Prostate gland (tissue), 2 donors: ENCODE data around the gene SPOP. TPM values are rescaled to one million over a fixed set of nuclear protein-coding genes. Genes with fewer than 3 reads are reported as not detected.
"Not testable (repeated sequence)": the region's sequence is repeated elsewhere in the genome, so short reads cannot be mapped to it uniquely, and the experiment has no call there.

ENCODE experiments used
- DNase-seq: peaks from one replicate; pipeline ENCODE4 v3.0.0-alpha.2; 2019; ENCODE audit warnings: low spot score
- H3K27ac ChIP-seq, 2 donors: fragments of 200-600 bp; sonication (generic); 2 replicates each; pipeline ENCODE4 v1.5.1; 2017 to 2019
- H3K27me3 ChIP-seq: fragments of 200-600 bp; sonication (generic); replicated peaks from 2 replicates; pipeline ENCODE4 v1.5.1; 2019; ENCODE audit not compliant: insufficient read depth
- H3K36me3 ChIP-seq, 2 donors: fragments of 200-600 bp; sonication (generic); 1 replicate in 1 of 2; 2 replicates in 1 of 2; pipeline versions ENCODE4 v1.5.1 to v1.8.1; 2017 to 2019
- H3K4me1 ChIP-seq: fragments of 200-600 bp; sonication (generic); replicated peaks from 2 replicates; pipeline ENCODE4 v1.5.1; 2019
- H3K4me3 ChIP-seq, 2 donors: fragments of 200-600 bp; sonication (generic); 2 replicates each; pipeline ENCODE4 v1.5.1; 2017 to 2019
- H3K9me3 ChIP-seq: fragments of 200-600 bp; sonication (generic); 2 replicates; pipeline ENCODE4 v1.5.1; 2017
- CTCF ChIP-seq, 4 experiments: fragments of 200-600 bp in 2 of 4; fragments of 450-650 bp in 2 of 4; sonication (generic) in 2 of 4; IDR thresholded peaks; 1 replicate in 3 of 4; 2 replicates in 1 of 4; pipeline ENCODE4 v1.5.1; 2016 to 2019; ENCODE audit warnings: antibody characterized with exemption in 4 of 4, mild to moderate bottlenecking in 2 of 4, moderate library complexity in 2 of 4
- POLR2A ChIP-seq: fragments of 450-650 bp; IDR thresholded peaks from one replicate; pipeline ENCODE4 v1.6.1; 2016; ENCODE audit warnings: antibody characterized with exemption, mild to moderate bottlenecking
- POLR2AphosphoS5 ChIP-seq: sonication (generic); formaldehyde crosslinking; IDR thresholded peaks from one replicate; pipeline ENCODE4 v1.6.1; 2017; ENCODE audit warnings: antibody characterized with exemption
- WGBS: methylation state at CpG from one replicate; pipeline ENCODE4 v1.1.5; 2018; 5-methylcytosine and 5-hydroxymethylcytosine counted together
- intact Hi-C: fragments of 100-400 bp; cut with DNase I; formaldehyde crosslinking; loops from one replicate; pipeline ENCODE4 v1.14.2; 2022
- total RNA-seq, 2 donors: library from RNA; depleted of rRNA; stranded (reverse); fragments of >200 nt; gene quantifications; one replicate each; pipeline ENCODE4 v1.1.0, GENCODE V29; 2016

SPOP gene
- total RNA-seq, 2 donors from 2014 or later = 80.8 to 93.0 TPM

GRCh38 chr17:49674507-49674906 is 3.4 kb downstream of the SPOP start:
- Histone ChIP-seq H3K36me3 (no peaks in the 10 kb centered on the region), H3K27ac (no peak overlapping the region), H3K4me1 (peaks cover 11% of the 10 kb centered on the region), H3K27me3 (no peaks in the 10 kb centered on the region), H3K9me3 (no peaks in the 10 kb centered on the region), H3K4me3 (no peak overlapping the region)
- no peak for DNase-seq
- intact Hi-C loops = no loop called here
- no peak for TF ChIP-seq CTCF (IDR thresholded peaks at IDR 0.05)
- TF ChIP-seq POLR2A = no peak
- TF ChIP-seq POLR2AphosphoS5 = no peak

- H3K9me3 ChIP-seq, intact Hi-C loops, H3K4me3 ChIP-seq, H3K36me3 ChIP-seq, H3K27ac ChIP-seq, DNase-seq, H3K27me3 ChIP-seq: not testable (repeated sequence)
- peaks cover 11% of the 10 kb centered on the region for H3K4me1 ChIP-seq
- 88% methylated on average over 6 of the region's 6 CpGs for WGBS
Observed at GRCh38 chr17:49673679-49674078, 4.2 kb downstream of the SPOP start.

- H3K36me3 ChIP-seq = no peaks in the 10 kb centered on the region
- H3K4me3 ChIP-seq = no peak overlapping the region
- TF ChIP-seq POLR2AphosphoS5 (no peak), POLR2A (no peak), CTCF (IDR thresholded peaks at IDR 0.05) (no peak)
- no peak for DNase-seq
- H3K27ac ChIP-seq = peak overlapping the region; percentile 4 to 41
- intact Hi-C loops = no loop called here
- H3K4me1 ChIP-seq = peaks cover 2% of the 10 kb centered on the region
- H3K9me3 ChIP-seq = no peaks in the 10 kb centered on the region
- WGBS = 52% methylated on average over 4 of the region's 4 CpGs
- H3K27me3 ChIP-seq = no peaks in the 10 kb centered on the region
Observed at GRCh38 chr17:49670641-49671040, 7.3 kb downstream of the SPOP start.

- intact Hi-C loops = no loop called here
- no peak overlapping the region for H3K4me3 ChIP-seq
- 38% methylated on average over 1 of the region's 1 CpG for WGBS
Observed at GRCh38 chr17:49670002-49670401, 7.9 kb downstream of the SPOP start.

GRCh38 chr17:49667854-49668253 is 10.0 kb downstream of the SPOP start:
- no peak overlapping the region for H3K4me3 ChIP-seq
- no peaks in the 10 kb centered on the region for H3K36me3 ChIP-seq
- no peaks in the 10 kb centered on the region for H3K27me3 ChIP-seq
- TF ChIP-seq POLR2AphosphoS5 (no peak), CTCF (IDR thresholded peaks at IDR 0.05) (no peak), POLR2A (no peak)
- 82% methylated on average over 2 of the region's 2 CpGs for WGBS
- no peaks in the 10 kb centered on the region for H3K9me3 ChIP-seq
- no peaks in the 10 kb centered on the region for H3K4me1 ChIP-seq
- intact Hi-C loops = no loop called here
- DNase-seq = no peak
- no peak overlapping the region for H3K27ac ChIP-seq

More at GRCh38 chr17:49670002-49670401, 7.9 kb downstream of the SPOP start:
- DNase-seq = no peak
- peaks cover 2% of the 10 kb centered on the region for H3K4me1 ChIP-seq
- no peaks in the 10 kb centered on the region for H3K9me3 ChIP-seq
- peak overlapping the region; percentile 4 to 41 for H3K27ac ChIP-seq
- H3K36me3 ChIP-seq = no peaks in the 10 kb centered on the region
- TF ChIP-seq POLR2AphosphoS5 (no peak), CTCF (IDR thresholded peaks at IDR 0.05) (no peak), POLR2A (no peak)
- no peaks in the 10 kb centered on the region for H3K27me3 ChIP-seq
